CD8-positive, alpha-beta memory T cell (primary cell): ENCODE data around the gene RFTN1. TPM values are rescaled to one million over a fixed set of nuclear protein-coding genes. Genes with fewer than 3 reads are reported as not detected.

Experiments
- CTCF ChIA-PET: fragments of 350-600 bp; sonication (Branson Sonifier 250); formaldehyde crosslinking; loops from one replicate; lab custom pipeline; 2021; ENCODE audit warnings: antibody characterized with exemption; lab: Charles Lee
- POLR2A ChIA-PET: fragments of 350-600 bp; sonication (Branson Sonifier 250); formaldehyde crosslinking; loops from one replicate; lab custom pipeline; 2021; ENCODE audit warnings: antibody characterized with exemption; lab: Charles Lee
- DNase-seq, 5 donors: peaks; one replicate each; pipeline versions ENCODE4 v3.0.0 to v3.0.0-alpha.2; 2020 to 2022; ENCODE audit warnings: mixed read lengths in 1 of 5
- H3K27ac ChIP-seq: one replicate; pipeline ENCODE4 v1.7.0; 2013; ENCODE audit warnings: low read depth, mild to moderate bottlenecking, low read length, moderate library complexity
- H3K27me3 ChIP-seq: 2 replicates; pipeline ENCODE4 v1.7.0; 2013; ENCODE audit warnings: low read length, mild to moderate bottlenecking; ENCODE audit not compliant: insufficient read depth, poor library complexity, severe bottlenecking
- H3K36me3 ChIP-seq: 2 replicates; pipeline ENCODE4 v1.7.0; 2013; ENCODE audit warnings: mild to moderate bottlenecking, low read length, moderate library complexity; ENCODE audit not compliant: insufficient read depth
- H3K4me1 ChIP-seq: 2 replicates; pipeline ENCODE4 v1.7.0; 2013; ENCODE audit warnings: mild to moderate bottlenecking, low read length, moderate library complexity; ENCODE audit not compliant: insufficient read depth
- H3K4me3 ChIP-seq: 2 replicates; pipeline ENCODE4 v1.7.0; 2013; ENCODE audit warnings: mild to moderate bottlenecking, low read length
- H3K9me3 ChIP-seq: 2 replicates; pipeline ENCODE4 v1.7.0; 2013; ENCODE audit warnings: mild to moderate bottlenecking, low read length
- H3K27ac Mint-ChIP-seq, 8 donors: one replicate each; pipeline ENCODE4 v1.8.0; 2020 to 2021; ENCODE audit warnings: mixed read lengths in 8 of 8, mild to moderate bottlenecking in 6 of 8, inconsistent platforms in 3 of 8, moderate library complexity in 3 of 8
- H3K27me3 Mint-ChIP-seq, 2 donors: one replicate each; pipeline ENCODE4 v1.8.0; 2020 to 2021; ENCODE audit warnings: mixed read lengths in 2 of 2, mild to moderate bottlenecking in 1 of 2, moderate library complexity in 1 of 2
- H3K36me3 Mint-ChIP-seq, 3 donors: one replicate each; pipeline ENCODE4 v1.8.0; 2020 to 2021; ENCODE audit warnings: mixed read lengths in 3 of 3, inconsistent platforms in 1 of 3, mild to moderate bottlenecking in 1 of 3
- H3K4me1 Mint-ChIP-seq, 3 donors: one replicate each; pipeline ENCODE4 v1.8.0; 2020 to 2021; ENCODE audit warnings: mixed read lengths in 3 of 3, inconsistent platforms in 1 of 3, mild to moderate bottlenecking in 1 of 3
- H3K4me3 Mint-ChIP-seq, 7 donors: one replicate each; pipeline ENCODE4 v1.8.0; 2020 to 2021; ENCODE audit warnings: mixed read lengths in 7 of 7, mild to moderate bottlenecking in 6 of 7, moderate library complexity in 4 of 7, inconsistent platforms in 2 of 7
- H3K9me3 Mint-ChIP-seq, 5 donors: one replicate each; pipeline ENCODE4 v1.8.0; 2020 to 2022; ENCODE audit warnings: mixed read lengths in 5 of 5, mild to moderate bottlenecking in 3 of 5, moderate library complexity in 2 of 5, inconsistent platforms in 1 of 5
- polyA plus RNA-seq: library from polyadenylated mRNA; unstranded; fragments of 300-500 nt; fragmentation: Illumina TruSeq; gene quantifications from one replicate; pipeline ENCODE4 v1.2.3, GENCODE V29; 2021
- total RNA-seq, 2 experiments: library from RNA; stranded (reverse); gene quantifications; one replicate each; pipeline ENCODE4 v1.2.3, GENCODE V29; 2021

RFTN1 gene
- total and polyA plus RNA-seq, 3 experiments from 2014 or later = 87.4 to 126 (median 125) TPM

DNA sequence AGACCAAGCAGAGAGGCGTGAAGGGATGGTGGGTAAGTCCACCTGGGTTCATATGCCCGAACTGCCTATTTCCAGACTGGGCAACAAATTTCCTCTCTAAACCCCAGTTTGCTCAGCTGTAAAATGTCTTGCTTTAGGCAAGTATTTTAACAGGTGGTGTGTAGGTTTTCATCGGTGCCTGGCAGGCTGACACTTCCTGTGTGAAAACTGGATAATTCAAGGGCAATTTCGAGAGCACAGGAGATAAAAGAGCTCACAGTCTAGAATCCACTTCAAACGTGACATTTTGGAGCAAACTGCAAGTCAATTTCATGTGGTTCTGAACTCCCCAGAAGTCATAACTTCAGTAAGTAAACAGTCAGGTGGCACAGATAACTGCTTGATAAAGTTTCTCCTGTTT, 136.3 kb downstream of the RFTN1 start:
- Mint-ChIP-seq H3K9me3 (no peaks in the 10 kb centered on the region), H3K4me3 (peak overlapping the region; percentile 3 to 70 (median 57)), H3K27ac (peak overlapping the region; percentile 78 to 97 (median 86)), H3K36me3 (peaks cover 0 to 66% (median 17%) of the 10 kb centered on the region in 3 donors), H3K4me1 (peaks cover 78 to 97% (median 86%) of the 10 kb centered on the region in 3 donors), H3K27me3 (no peaks in the 10 kb centered on the region)
- Histone ChIP-seq H3K4me3 (no peak overlapping the region), H3K27me3 (no peaks in the 10 kb centered on the region), H3K9me3 (no peaks in the 10 kb centered on the region), H3K27ac (no peak overlapping the region), H3K36me3 (no peaks in the 10 kb centered on the region), H3K4me1 (peaks cover 50% of the 10 kb centered on the region)
- ChIA-PET POLR2A (no interaction called here), CTCF (interaction anchor here (0.7 to 1.1 kb wide), 3 partner anchors 89 to 106 kb away, joined by 3 to 4 read pairs (median 3); no protein-coding TSS in a partner anchor)
- DNase-seq = peak in 3 of 5 donors; percentile 58 to 75 (median 60)

DNA sequence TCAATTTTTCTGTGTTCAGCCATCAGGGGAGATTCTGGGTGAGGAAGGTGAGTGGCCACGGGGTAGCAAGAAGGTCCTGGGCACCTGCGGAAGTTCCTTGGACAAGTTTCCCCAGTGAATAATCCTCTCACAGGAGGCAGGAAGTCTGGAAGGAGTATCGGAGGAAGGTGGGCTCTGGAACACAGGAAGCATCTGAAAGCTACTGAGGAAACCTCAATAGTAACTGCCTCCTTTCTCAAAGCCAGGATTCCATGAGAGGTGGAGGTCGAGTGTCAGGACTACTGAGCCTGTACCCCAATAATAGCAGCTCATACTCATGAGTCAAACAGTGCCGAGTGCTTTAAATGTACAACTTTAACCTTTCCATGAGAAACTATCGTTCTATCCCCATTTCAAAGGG, 137.6 kb downstream of the RFTN1 start:
- Histone ChIP-seq H3K27ac (no peak overlapping the region), H3K27me3 (no peaks in the 10 kb centered on the region), H3K36me3 (no peaks in the 10 kb centered on the region), H3K4me3 (no peak overlapping the region), H3K9me3 (no peaks in the 10 kb centered on the region), H3K4me1 (peaks cover 61% of the 10 kb centered on the region)
- peak overlapping the region in 3 of 7 donors; percentile 6 to 48 (median 26) for H3K4me3 Mint-ChIP-seq
- no peaks in the 10 kb centered on the region for H3K9me3 Mint-ChIP-seq
- H3K4me1 Mint-ChIP-seq = peaks cover 80 to 98% (median 94%) of the 10 kb centered on the region in 3 donors
- no peaks in the 10 kb centered on the region for H3K27me3 Mint-ChIP-seq
- peaks cover 0 to 75% (median 16%) of the 10 kb centered on the region in 3 donors for H3K36me3 Mint-ChIP-seq
- peak overlapping the region; percentile 35 to 85 (median 76) for H3K27ac Mint-ChIP-seq
- DNase-seq = no peak
- POLR2A ChIA-PET = no interaction called here
- CTCF ChIA-PET = interaction anchor here (1.1 kb wide), 1 partner anchor 11 kb away, joined by 3 read pairs; no protein-coding TSS in a partner anchor

- POLR2A ChIA-PET = no interaction called here
- H3K4me1 ChIP-seq = peaks cover 66% of the 10 kb centered on the region
- H3K36me3 Mint-ChIP-seq = peaks cover 0 to 80% (median 11%) of the 10 kb centered on the region in 3 donors
- H3K27me3 ChIP-seq = no peaks in the 10 kb centered on the region
- no peak overlapping the region for H3K27ac ChIP-seq
- peak overlapping the region in 4 of 7 donors; percentile 41 to 67 (median 64) for H3K4me3 Mint-ChIP-seq
- H3K4me1 Mint-ChIP-seq = peaks cover 76 to 99% (median 98%) of the 10 kb centered on the region in 3 donors
- peaks cover 5% of the 10 kb centered on the region for H3K36me3 ChIP-seq
- CTCF ChIA-PET = no interaction called here
- H3K4me3 ChIP-seq = no peak overlapping the region
- no peaks in the 10 kb centered on the region for H3K9me3 ChIP-seq
- no peaks in the 10 kb centered on the region for H3K27me3 Mint-ChIP-seq
- no peaks in the 10 kb centered on the region for H3K9me3 Mint-ChIP-seq
- no peak for DNase-seq
- peak overlapping the region in 7 of 8 donors; percentile 4 to 98 (median 70) for H3K27ac Mint-ChIP-seq
These were observed 138.6 kb downstream of the RFTN1 start for GRCh38 chr3:16374935-16375245.

GRCh38 chr3:16374047-16374934, 139.2 kb downstream of the RFTN1 start:
- H3K36me3 Mint-ChIP-seq = peaks cover 0 to 84% (median 11%) of the 10 kb centered on the region in 3 donors
- peaks cover 11% of the 10 kb centered on the region for H3K36me3 ChIP-seq
- H3K4me1 Mint-ChIP-seq = peaks cover 70 to 94% (median 92%) of the 10 kb centered on the region in 3 donors
- peak in 3 of 5 donors; percentile 23 to 54 (median 46) for DNase-seq
- H3K4me3 Mint-ChIP-seq = peak overlapping the region in 6 of 7 donors; percentile 12 to 67 (median 52)
- peak overlapping the region in 7 of 8 donors; percentile 68 to 98 (median 76) for H3K27ac Mint-ChIP-seq
- H3K9me3 ChIP-seq = no peaks in the 10 kb centered on the region
- H3K27me3 Mint-ChIP-seq = no peaks in the 10 kb centered on the region
- no peaks in the 10 kb centered on the region for H3K9me3 Mint-ChIP-seq
- no peak overlapping the region for H3K27ac ChIP-seq
- H3K4me1 ChIP-seq = peaks cover 66% of the 10 kb centered on the region
- ChIA-PET POLR2A (no interaction called here), CTCF (no interaction called here)
- no peak overlapping the region for H3K4me3 ChIP-seq
- no peaks in the 10 kb centered on the region for H3K27me3 ChIP-seq

DNA sequence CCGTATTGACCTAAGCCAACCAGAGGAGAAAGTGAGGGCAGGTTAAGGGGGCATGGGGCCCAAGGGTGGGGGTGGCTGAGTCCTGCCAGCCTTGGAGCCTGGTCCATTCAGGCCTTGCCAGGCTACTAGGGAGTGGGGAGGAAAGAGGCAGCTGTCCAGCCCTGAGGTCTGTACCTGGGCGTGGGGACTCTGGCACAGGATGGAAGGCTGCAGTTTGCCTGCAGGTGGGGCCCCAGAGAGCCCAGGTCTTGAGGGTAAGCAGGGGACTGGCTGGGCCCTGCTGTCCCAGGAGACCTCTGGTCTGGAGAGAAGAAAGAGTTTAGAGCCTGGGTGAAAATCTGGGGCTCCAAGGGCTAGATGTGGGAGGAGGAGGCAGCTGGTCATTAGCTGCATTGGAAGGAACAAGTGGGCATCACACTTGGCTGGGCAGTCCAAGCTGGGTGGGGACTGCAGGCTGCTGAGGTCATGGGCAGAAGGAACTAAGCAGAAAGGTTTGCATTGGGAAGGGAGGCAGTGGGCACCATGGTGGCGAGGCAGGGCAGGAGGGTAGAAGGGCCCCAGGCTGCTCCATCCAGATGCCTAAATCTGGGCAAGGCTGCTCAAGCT, 140.1 kb downstream of the RFTN1 start:
- Mint-ChIP-seq H3K4me1 (peaks cover 63 to 86% (median 84%) of the 10 kb centered on the region in 3 donors), H3K36me3 (peaks cover 0 to 91% (median 11%) of the 10 kb centered on the region in 3 donors), H3K4me3 (peak overlapping the region in 2 of 7 donors; percentile 29 to 88), H3K27me3 (no peaks in the 10 kb centered on the region), H3K9me3 (no peaks in the 10 kb centered on the region), H3K27ac (peak overlapping the region in 7 of 8 donors; percentile 9 to 81 (median 72))
- Histone ChIP-seq H3K4me1 (peaks cover 61% of the 10 kb centered on the region), H3K27ac (no peak overlapping the region), H3K36me3 (peaks cover 12% of the 10 kb centered on the region), H3K9me3 (no peaks in the 10 kb centered on the region), H3K4me3 (no peak overlapping the region), H3K27me3 (no peaks in the 10 kb centered on the region)
- ChIA-PET POLR2A (no interaction called here), CTCF (no interaction called here)
- DNase-seq = no peak

GRCh38 chr3:16372362-16373292, 140.9 kb downstream of the RFTN1 start:
- H3K4me1 ChIP-seq = peaks cover 53% of the 10 kb centered on the region
- ChIA-PET CTCF (interaction anchor here (0.6 to 1.0 kb wide), 2 partner anchors 50 to 111 kb away, joined by 3 read pairs; no protein-coding TSS in a partner anchor), POLR2A (no interaction called here)
- peaks cover 16% of the 10 kb centered on the region for H3K36me3 ChIP-seq
- H3K4me3 ChIP-seq = no peak overlapping the region
- Mint-ChIP-seq H3K36me3 (peaks cover 0 to 94% (median 9%) of the 10 kb centered on the region in 3 donors), H3K27me3 (no peaks in the 10 kb centered on the region), H3K4me1 (peaks cover 54 to 79% (median 78%) of the 10 kb centered on the region in 3 donors), H3K4me3 (peak overlapping the region in 1 of 7 donors; percentile 23), H3K9me3 (no peaks in the 10 kb centered on the region), H3K27ac (peak overlapping the region in 5 of 8 donors; percentile 61 to 81 (median 72))
- H3K27ac ChIP-seq = no peak overlapping the region
- H3K9me3 ChIP-seq = no peaks in the 10 kb centered on the region
- DNase-seq = no peak
- H3K27me3 ChIP-seq = no peaks in the 10 kb centered on the region

GRCh38 chr3:16370872-16371740, 142.4 kb downstream of the RFTN1 start:
- H3K36me3 ChIP-seq = peaks cover 17% of the 10 kb centered on the region
- DNase-seq = no peak

More at GRCh38 chr3:16370872-16371740, 142.4 kb downstream of the RFTN1 start:
- Histone ChIP-seq H3K27me3 (no peaks in the 10 kb centered on the region), H3K9me3 (no peaks in the 10 kb centered on the region), H3K4me1 (peaks cover 38% of the 10 kb centered on the region), H3K27ac (no peak overlapping the region), H3K4me3 (no peak overlapping the region)
- no peak overlapping the region for H3K4me3 Mint-ChIP-seq
- H3K36me3 Mint-ChIP-seq = peaks cover 0 to 93% (median 14%) of the 10 kb centered on the region in 3 donors
- H3K27me3 Mint-ChIP-seq = no peaks in the 10 kb centered on the region
- H3K4me1 Mint-ChIP-seq = peaks cover 41 to 67% (median 63%) of the 10 kb centered on the region in 3 donors
- no peaks in the 10 kb centered on the region for H3K9me3 Mint-ChIP-seq
- ChIA-PET CTCF (no interaction called here), POLR2A (no interaction called here)
- H3K27ac Mint-ChIP-seq = peak overlapping the region in 5 of 8 donors; percentile 40 to 71 (median 68)
